HepG2 (cell line): Measurements from ENCODE around the gene PRDM15. TPM values are rescaled to one million over a fixed set of nuclear protein-coding genes. Genes with fewer than 3 reads are reported as not detected.
A peak's percentile ranks its signal among the peaks of the same experiment; 100 is the strongest.

Experiments
- ATAC-seq: fragments of 200-7000 bp; cut with Tn5 transposase; 3 replicates; pipeline ENCODE4 v1.9.1; 2020; ENCODE audit warnings: mild to moderate bottlenecking, moderate library complexity
- BruUV-seq: library from RNA; stranded (reverse); fragments of 400-500 nt; replicated peaks from 2 replicates; lab custom pipeline; 2021; lab: Mats Ljungman, UMichigan
- CTCF ChIA-PET: fragments of 300-600 bp; formaldehyde crosslinking; extraction: SDS; loops from one replicate; lab custom pipeline; 2021; ENCODE audit warnings: low total read pairs, inconsistent platforms, low intra/inter-chr PET ratio; lab: Yijun Ruan, JAX
- POLR2A ChIA-PET: fragments of 350-600 bp; sonication (Branson Sonifier 250); formaldehyde crosslinking; loops from one replicate; lab custom pipeline; 2020; ENCODE audit warnings: antibody characterized with exemption, inconsistent platforms; lab: Yijun Ruan, JAX
- DNase-seq: peaks from one replicate; pipeline ENCODE4 v3.0.0-alpha.2; 2015; ENCODE audit warnings: low spot score
- FAIRE-seq: peaks from 3 replicates; lab custom pipeline; 2011; peaks lifted over from hg19 to GRCh38; lab: Jason Lieb, UNC
- H2AFZ ChIP-seq: one replicate; pipeline ENCODE4 v1.6.1; 2011; ENCODE audit warnings: low read length, inconsistent platforms
- H3K27ac ChIP-seq: fragments of 300-600 bp; 3 replicates; pipeline ENCODE4 v1.8.0; 2011; ENCODE audit warnings: mixed run types, mild to moderate bottlenecking, mixed read lengths, low read length, inconsistent platforms; ENCODE audit not compliant: insufficient read depth; ENCODE audit errors: extremely low read length
- H3K27me3 ChIP-seq, 2 experiments: fragments of 200-600 bp in 1 of 2; 2 replicates in 1 of 2; 3 replicates in 1 of 2; pipeline versions ENCODE4 v1.6.0 to v1.8.0; 2011; ENCODE audit warnings: low read length in 2 of 2, mild to moderate bottlenecking in 2 of 2, moderate library complexity in 2 of 2, inconsistent platforms in 1 of 2; ENCODE audit not compliant: insufficient read depth in 2 of 2, control insufficient read depth in 1 of 2
- H3K36me3 ChIP-seq, 2 experiments: fragments of 200-600 bp in 1 of 2; replicated peaks in 1 of 2; 2 replicates in 1 of 2; 3 replicates in 1 of 2; pipeline versions ENCODE4 v1.5.1 to v1.8.0; 2011; ENCODE audit warnings: low read length in 2 of 2, inconsistent platforms in 1 of 2; ENCODE audit not compliant: insufficient read depth in 2 of 2, control insufficient read depth in 1 of 2
- H3K4me1 ChIP-seq: 2 replicates; pipeline ENCODE4 v1.5.1; 2012; ENCODE audit warnings: low read length, inconsistent platforms; ENCODE audit not compliant: insufficient read depth
- H3K4me2 ChIP-seq: 2 replicates; pipeline ENCODE4 v1.6.0; 2011; ENCODE audit warnings: low read depth, low read length, inconsistent platforms
- H3K4me3 ChIP-seq, 3 experiments: fragments of 200-600 bp in 1 of 3; sonication (generic), shearing (Covaris generic) in 1 of 3; replicated peaks in 1 of 3; 2 replicates each; pipeline ENCODE4 v1.5.1; 2011 to 2016; ENCODE audit warnings: low read length in 3 of 3, inconsistent platforms in 2 of 3, low read depth in 2 of 3, mild to moderate bottlenecking in 2 of 3, control low read depth in 1 of 3, mixed read lengths in 1 of 3; ENCODE audit not compliant: insufficient read depth in 1 of 3
- H3K79me2 ChIP-seq: one replicate; pipeline ENCODE4 v1.6.1; 2011; ENCODE audit warnings: low read length, inconsistent platforms; ENCODE audit not compliant: insufficient read depth
- H3K9ac ChIP-seq: 2 replicates; pipeline ENCODE4 v1.6.0; 2011; ENCODE audit warnings: mild to moderate bottlenecking, low read depth, low read length, inconsistent platforms; ENCODE audit not compliant: insufficient read depth
- H3K9me3 ChIP-seq: 2 replicates; pipeline ENCODE4 v1.5.1; 2012; ENCODE audit warnings: mild to moderate bottlenecking, low read length
- H4K20me1 ChIP-seq: 2 replicates; pipeline ENCODE4 v1.6.0; 2011; ENCODE audit warnings: inconsistent platforms, mild to moderate bottlenecking, low read length, moderate library complexity; ENCODE audit not compliant: insufficient read depth
- REL ChIP-seq: sonication (generic); formaldehyde crosslinking; conservative IDR thresholded peaks from 2 replicates; pipeline ENCODE4 v1.8.0; 2022; ENCODE audit warnings: mild to moderate bottlenecking, missing genetic modification reagents, moderate library complexity
- ZNF484 ChIP-seq: sonication (generic); formaldehyde crosslinking; IDR thresholded peaks from 2 replicates; pipeline ENCODE4 v1.5.1; 2020; ENCODE audit warnings: mild to moderate bottlenecking, low read depth, missing genetic modification reagents, borderline replicate concordance
- ZNF646 ChIP-seq: sonication (generic); formaldehyde crosslinking; IDR thresholded peaks from 2 replicates; pipeline ENCODE4 v1.9.0; 2021; ENCODE audit warnings: mild to moderate bottlenecking, missing genetic modification reagents
- ZNF766 ChIP-seq: sonication (generic); formaldehyde crosslinking; IDR thresholded peaks from 2 replicates; pipeline ENCODE4 v1.5.0; 2020; ENCODE audit warnings: missing genetic modification reagents, borderline replicate concordance
- WGBS: methylation state at CpG from one replicate; pipeline ENCODE4 v1.1.6; 2017; ENCODE audit warnings: low lambda C conversion rate; 5-methylcytosine and 5-hydroxymethylcytosine counted together
- in situ Hi-C: cut with HindIII; loops from 2 replicates; pipeline ENCODE4 v1.10.0; 2017; ENCODE audit warnings: low pct_unique_long_range_greater_than_20kb; ENCODE audit not compliant: extremely low pct_ligation_motif_present
- intact Hi-C: fragments of 100-400 bp; cut with micrococcal nuclease; formaldehyde crosslinking; loops from one replicate; pipeline ENCODE4 v1.10.0; 2022; ENCODE audit not compliant: unreplicated experiment
- polyA plus RNA-seq, 8 experiments: library from polyadenylated mRNA; depleted of rRNA in 3 of 8; stranded (reverse) in 7 of 8; unstranded in 1 of 8; fragments of >200 nt; fragmentation: Illumina TruSeq in 4 of 8; extraction: Trizol in 4 of 8; gene quantifications; 2 replicates each; pipeline versions ENCODE4 v1.2.1 to v1.2.3, GENCODE V29; 2011 to 2016; ENCODE audit warnings: low read depth in 4 of 8, missing spikeins in 1 of 8, mixed read lengths in 1 of 8; ENCODE audit not compliant: insufficient read depth in 1 of 8
- total RNA-seq, 5 experiments: library from RNA; depleted of rRNA; stranded (reverse); fragments of >200 nt; fragmentation: Illumina TruSeq; extraction: Trizol; gene quantifications; 2 replicates each; pipeline ENCODE4 v1.2.3, GENCODE V29; 2016; ENCODE audit warnings: low read depth in 1 of 5

The PRDM15 gene
- total and polyA plus RNA-seq, 2 of the 13 experiments (the other 11 are each of a cell fraction or from before 2014, with no cell fraction given) = 4.0 to 6.9 TPM

GRCh38 chr21:41828884-41829360 lies 50.2 kb downstream of the PRDM15 start:
- no peak overlapping the region for H3K9ac ChIP-seq
- no peaks in the 10 kb centered on the region for H3K4me1 ChIP-seq
- H3K9me3 ChIP-seq = no peaks in the 10 kb centered on the region
- ATAC-seq (no peak), FAIRE-seq (no peak), DNase-seq (no peak)
- no TSS peak for BruUV-seq
- WGBS = 52% methylated on average over 3 of the region's 3 CpGs
- ChIA-PET POLR2A (no interaction called here), CTCF (no interaction called here)
- H3K4me3 ChIP-seq = no peak overlapping the region
- no peak overlapping the region for H2AFZ ChIP-seq
- no peak overlapping the region for H3K4me2 ChIP-seq
- no peaks in the 10 kb centered on the region for H4K20me1 ChIP-seq
- in situ Hi-C loops (no loop called here), intact Hi-C loops (no loop called here)
- H3K27ac ChIP-seq = no peak overlapping the region
- no peaks in the 10 kb centered on the region for H3K27me3 ChIP-seq
- H3K79me2 ChIP-seq = no peaks in the 10 kb centered on the region
- no peak for TF ChIP-seq ZNF484
- no peak for TF ChIP-seq ZNF766 (CRISPR knock-in tag)
- peak; percentile 95 for TF ChIP-seq ZNF646 (CRISPR knock-in tag)
- no peak for TF ChIP-seq REL
- H3K36me3 ChIP-seq = peaks cover 5 to 7% of the 10 kb centered on the region in 2 experiments; a peak in 2 of 5 replicates
